Measurements from ENCODE around the gene GPR17.

DNA sequence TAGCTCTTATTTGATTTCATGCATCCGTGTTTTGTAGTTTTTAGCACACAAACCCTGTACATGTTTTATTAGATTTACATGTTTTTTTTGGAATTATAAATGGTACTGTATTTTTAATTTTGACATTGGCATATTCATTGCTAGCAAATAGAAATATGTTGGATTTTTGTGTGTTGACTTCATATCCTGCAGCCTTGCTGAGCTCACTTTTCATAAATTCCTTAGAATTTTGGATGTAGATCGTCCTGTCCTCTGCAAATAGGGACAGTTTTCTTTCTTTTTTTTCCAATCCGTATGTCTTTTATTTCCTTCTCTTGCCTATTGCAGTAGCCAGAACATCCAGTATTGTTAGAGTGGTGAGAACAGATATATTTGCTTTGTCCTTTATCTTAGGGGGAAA, 46.7 kb upstream of the GPR17 start:
- TF ChIP-seq, protein P1, sequence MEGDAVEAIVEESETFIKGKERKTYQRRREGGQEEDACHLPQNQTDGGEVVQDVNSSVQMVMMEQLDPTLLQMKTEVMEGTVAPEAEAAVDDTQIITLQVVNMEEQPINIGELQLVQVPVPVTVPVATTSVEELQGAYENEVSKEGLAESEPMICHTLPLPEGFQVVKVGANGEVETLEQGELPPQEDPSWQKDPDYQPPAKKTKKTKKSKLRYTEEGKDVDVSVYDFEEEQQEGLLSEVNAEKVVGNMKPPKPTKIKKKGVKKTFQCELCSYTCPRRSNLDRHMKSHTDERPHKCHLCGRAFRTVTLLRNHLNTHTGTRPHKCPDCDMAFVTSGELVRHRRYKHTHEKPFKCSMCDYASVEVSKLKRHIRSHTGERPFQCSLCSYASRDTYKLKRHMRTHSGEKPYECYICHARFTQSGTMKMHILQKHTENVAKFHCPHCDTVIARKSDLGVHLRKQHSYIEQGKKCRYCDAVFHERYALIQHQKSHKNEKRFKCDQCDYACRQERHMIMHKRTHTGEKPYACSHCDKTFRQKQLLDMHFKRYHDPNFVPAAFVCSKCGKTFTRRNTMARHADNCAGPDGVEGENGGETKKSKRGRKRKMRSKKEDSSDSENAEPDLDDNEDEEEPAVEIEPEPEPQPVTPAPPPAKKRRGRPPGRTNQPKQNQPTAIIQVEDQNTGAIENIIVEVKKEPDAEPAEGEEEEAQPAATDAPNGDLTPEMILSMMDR (IDR thresholded peaks at IDR 0.05; ENCODE audit: low read depth, low read length, poor library complexity, severe bottlenecking) = no peak
- no peak for TF ChIP-seq EZH2phosphoT487 (IDR thresholded peaks at IDR 0.05; ENCODE audit: borderline replicate concordance, low read length)

Data from DOHH2 (cell line).